PC-9 (cell line): Measurements from ENCODE around the gene ZNRD2.

ENCODE experiments used
- EZH2 ChIP-seq: fragments of 200-600 bp; sonication (generic); IDR thresholded peaks from 2 replicates; pipeline ENCODE4 v1.8.0; 2017; ENCODE audit warnings: antibody characterized with exemption, low read depth
- TF ChIP-seq, protein P1 (sequence below): fragments of 200-600 bp; sonication (generic); conservative IDR thresholded peaks from 2 replicates; pipeline ENCODE4 v1.6.1; 2017; ENCODE audit warnings: mixed run types, antibody characterized with exemption, mild to moderate bottlenecking, moderate library complexity

DNA sequence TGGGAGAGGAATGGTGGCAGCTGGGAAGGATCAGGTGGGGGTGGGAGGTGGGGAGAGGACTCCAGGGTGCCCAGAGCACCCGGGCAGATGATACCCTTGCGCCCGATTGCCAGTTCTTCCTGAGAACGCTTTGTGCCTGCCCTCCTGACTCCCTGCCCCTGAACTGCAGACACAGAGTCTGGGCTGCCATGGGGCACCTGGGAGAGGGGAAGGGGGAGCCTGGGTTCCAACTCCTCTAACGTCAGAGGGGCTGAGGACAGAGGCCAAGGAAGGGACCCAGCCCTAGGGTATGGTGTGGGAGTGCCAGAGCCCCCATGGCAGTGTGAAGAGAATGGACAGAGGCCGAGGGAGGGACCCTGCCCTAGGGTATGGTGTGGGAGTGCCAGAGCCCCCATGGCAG is 26.2 kb downstream of the ZNRD2 start:
- TF ChIP-seq EZH2: no peak
- TF ChIP-seq, protein P1, sequence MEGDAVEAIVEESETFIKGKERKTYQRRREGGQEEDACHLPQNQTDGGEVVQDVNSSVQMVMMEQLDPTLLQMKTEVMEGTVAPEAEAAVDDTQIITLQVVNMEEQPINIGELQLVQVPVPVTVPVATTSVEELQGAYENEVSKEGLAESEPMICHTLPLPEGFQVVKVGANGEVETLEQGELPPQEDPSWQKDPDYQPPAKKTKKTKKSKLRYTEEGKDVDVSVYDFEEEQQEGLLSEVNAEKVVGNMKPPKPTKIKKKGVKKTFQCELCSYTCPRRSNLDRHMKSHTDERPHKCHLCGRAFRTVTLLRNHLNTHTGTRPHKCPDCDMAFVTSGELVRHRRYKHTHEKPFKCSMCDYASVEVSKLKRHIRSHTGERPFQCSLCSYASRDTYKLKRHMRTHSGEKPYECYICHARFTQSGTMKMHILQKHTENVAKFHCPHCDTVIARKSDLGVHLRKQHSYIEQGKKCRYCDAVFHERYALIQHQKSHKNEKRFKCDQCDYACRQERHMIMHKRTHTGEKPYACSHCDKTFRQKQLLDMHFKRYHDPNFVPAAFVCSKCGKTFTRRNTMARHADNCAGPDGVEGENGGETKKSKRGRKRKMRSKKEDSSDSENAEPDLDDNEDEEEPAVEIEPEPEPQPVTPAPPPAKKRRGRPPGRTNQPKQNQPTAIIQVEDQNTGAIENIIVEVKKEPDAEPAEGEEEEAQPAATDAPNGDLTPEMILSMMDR: no peak
